ENCODE data around the gene TAF15.

DNA sequence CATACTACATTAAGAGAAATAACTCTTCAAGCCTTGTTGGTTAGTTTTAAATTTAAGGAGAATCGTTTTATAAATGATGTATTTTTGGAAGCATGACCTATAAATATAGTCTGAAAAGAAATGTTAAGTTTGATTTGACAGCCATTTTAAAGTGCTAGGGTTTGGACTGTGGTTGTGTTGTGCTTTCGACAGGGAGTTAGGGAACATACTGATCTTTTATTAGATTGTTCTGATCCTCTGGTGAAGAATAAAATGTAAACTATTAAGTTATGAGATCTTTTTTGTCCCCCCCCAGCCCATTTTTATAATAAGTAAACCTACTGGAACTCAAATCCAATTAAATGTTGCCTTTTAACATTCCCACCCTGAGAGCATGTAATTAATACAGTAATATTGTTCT is 12.0 kb downstream of the TAF15 start:
- no peak for TF ChIP-seq EZH2phosphoT487 (IDR thresholded peaks at IDR 0.05; ENCODE audit: low read depth)
- TF ChIP-seq, protein P1, sequence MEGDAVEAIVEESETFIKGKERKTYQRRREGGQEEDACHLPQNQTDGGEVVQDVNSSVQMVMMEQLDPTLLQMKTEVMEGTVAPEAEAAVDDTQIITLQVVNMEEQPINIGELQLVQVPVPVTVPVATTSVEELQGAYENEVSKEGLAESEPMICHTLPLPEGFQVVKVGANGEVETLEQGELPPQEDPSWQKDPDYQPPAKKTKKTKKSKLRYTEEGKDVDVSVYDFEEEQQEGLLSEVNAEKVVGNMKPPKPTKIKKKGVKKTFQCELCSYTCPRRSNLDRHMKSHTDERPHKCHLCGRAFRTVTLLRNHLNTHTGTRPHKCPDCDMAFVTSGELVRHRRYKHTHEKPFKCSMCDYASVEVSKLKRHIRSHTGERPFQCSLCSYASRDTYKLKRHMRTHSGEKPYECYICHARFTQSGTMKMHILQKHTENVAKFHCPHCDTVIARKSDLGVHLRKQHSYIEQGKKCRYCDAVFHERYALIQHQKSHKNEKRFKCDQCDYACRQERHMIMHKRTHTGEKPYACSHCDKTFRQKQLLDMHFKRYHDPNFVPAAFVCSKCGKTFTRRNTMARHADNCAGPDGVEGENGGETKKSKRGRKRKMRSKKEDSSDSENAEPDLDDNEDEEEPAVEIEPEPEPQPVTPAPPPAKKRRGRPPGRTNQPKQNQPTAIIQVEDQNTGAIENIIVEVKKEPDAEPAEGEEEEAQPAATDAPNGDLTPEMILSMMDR (IDR thresholded peaks at IDR 0.05; ENCODE audit: low read depth, low read length), result no peak

Data from OCI-LY3 (cell line).